GM19193 (cell line): Measurements from ENCODE around the gene AP2A2.

Experiments
- POLR2A ChIP-seq: IDR thresholded peaks from 4 replicates; pipeline ENCODE4 v1.6.1; 2011; ENCODE audit not compliant: insufficient read depth, insufficient read length; ENCODE audit errors: extremely low read depth

The AP2A2 gene

GRCh38 chr11:1026641-1027482 lies 101.2 kb downstream of the AP2A2 start:
- TF ChIP-seq POLR2A = no peak

GRCh38 chr11:1027483-1028290 lies 102.0 kb downstream of the AP2A2 start:
- TF ChIP-seq POLR2A = no peak

- TF ChIP-seq POLR2A = no peak
Measured at GRCh38 chr11:1028291-1028540, 102.5 kb downstream of the AP2A2 start.

- no peak for TF ChIP-seq POLR2A
Measured at GRCh38 chr11:1028616-1029015, 102.9 kb downstream of the AP2A2 start.

GRCh38 chr11:1029051-1029450 lies 103.4 kb downstream of the AP2A2 start:
- no peak for TF ChIP-seq POLR2A

- TF ChIP-seq POLR2A = no peak
Measured at GRCh38 chr11:1029654-1030053, 104.0 kb downstream of the AP2A2 start.

GRCh38 chr11:1030086-1030485 lies 104.4 kb downstream of the AP2A2 start:
- no peak for TF ChIP-seq POLR2A

GRCh38 chr11:1030556-1030955 lies 104.9 kb downstream of the AP2A2 start:
- no peak for TF ChIP-seq POLR2A

GRCh38 chr11:1031121-1031899 lies 105.6 kb downstream of the AP2A2 start:
- no peak for TF ChIP-seq POLR2A

GRCh38 chr11:1032310-1032891 lies 106.7 kb downstream of the AP2A2 start:
- no peak for TF ChIP-seq POLR2A

- TF ChIP-seq POLR2A = no peak
Measured at GRCh38 chr11:1033016-1033798, 107.5 kb downstream of the AP2A2 start.

- no peak for TF ChIP-seq POLR2A
Measured at GRCh38 chr11:1034001-1034400, 108.3 kb downstream of the AP2A2 start.

GRCh38 chr11:1034456-1035295 lies 109.0 kb downstream of the AP2A2 start:
- TF ChIP-seq POLR2A = no peak

- TF ChIP-seq POLR2A = no peak
Measured at GRCh38 chr11:1035577-1036283, 110.1 kb downstream of the AP2A2 start.
